GM12892 (cell line): ENCODE measurements around the gene PTS.

Experiments
- POLR2A ChIP-seq: IDR thresholded peaks from 2 replicates; pipeline ENCODE4 v1.6.1; 2011; ENCODE audit warnings: low read depth, low read length, control low read depth
- POLR2AphosphoS5 ChIP-seq: IDR thresholded peaks from 2 replicates; pipeline ENCODE4 v1.6.1; 2011; ENCODE audit warnings: low read depth, low read length, control low read depth
- TAF1 ChIP-seq: IDR thresholded peaks from 2 replicates; pipeline ENCODE4 v1.6.1; 2011; ENCODE audit warnings: low read depth, mild to moderate bottlenecking, control low read depth, low read length, borderline replicate concordance

GRCh38 chr11:112185883-112186282 is 40.3 kb upstream of the PTS start:
- TF ChIP-seq POLR2AphosphoS5 = no peak
- no peak for TF ChIP-seq TAF1
- no peak for TF ChIP-seq POLR2A
